NCI-H2227 treated with DMSO at 0.1 percent for 48 hours (cell line): ENCODE data around the gene EXOC8.
"Not testable (repeated sequence)": the region's sequence is repeated elsewhere in the genome, so short reads cannot be mapped to it uniquely, and the experiment has no call there.

ENCODE experiments used
- DNase-seq: peaks from one replicate; lab custom pipeline; 2025; lab: John Stamatoyannopoulos, UW

The EXOC8 gene

GRCh38 chr1:231351816-231352215 lies 14.2 kb upstream of the EXOC8 start:
- no peak for DNase-seq

DNA sequence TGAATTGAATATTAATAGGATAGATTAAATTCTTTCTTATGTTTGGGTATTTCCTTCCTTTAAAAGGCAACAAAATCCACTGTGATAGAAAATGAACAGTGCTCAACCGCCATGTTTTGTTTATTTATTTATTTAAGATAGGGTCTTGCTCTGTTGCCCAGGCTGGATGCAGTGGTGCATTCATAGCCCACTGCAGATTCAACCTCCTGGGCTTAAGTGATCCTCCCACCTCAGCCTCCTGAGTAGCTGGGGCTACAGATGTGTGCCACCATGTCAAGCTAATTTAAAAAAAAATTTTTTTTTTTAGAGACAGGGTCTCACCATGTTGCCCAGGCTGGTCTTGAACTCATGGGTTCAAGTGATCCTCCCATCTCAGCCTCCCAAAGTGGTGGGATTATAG lies 11.2 kb upstream of the EXOC8 start:
- DNase-seq = not testable (repeated sequence)

GRCh38 chr1:231348442-231348841 lies 10.8 kb upstream of the EXOC8 start:
- no peak for DNase-seq

- no peak for DNase-seq
Measured at GRCh38 chr1:231347961-231348360, 10.3 kb upstream of the EXOC8 start.

GRCh38 chr1:231340328-231341013 lies 2.8 kb upstream of the EXOC8 start:
- no peak for DNase-seq

DNA sequence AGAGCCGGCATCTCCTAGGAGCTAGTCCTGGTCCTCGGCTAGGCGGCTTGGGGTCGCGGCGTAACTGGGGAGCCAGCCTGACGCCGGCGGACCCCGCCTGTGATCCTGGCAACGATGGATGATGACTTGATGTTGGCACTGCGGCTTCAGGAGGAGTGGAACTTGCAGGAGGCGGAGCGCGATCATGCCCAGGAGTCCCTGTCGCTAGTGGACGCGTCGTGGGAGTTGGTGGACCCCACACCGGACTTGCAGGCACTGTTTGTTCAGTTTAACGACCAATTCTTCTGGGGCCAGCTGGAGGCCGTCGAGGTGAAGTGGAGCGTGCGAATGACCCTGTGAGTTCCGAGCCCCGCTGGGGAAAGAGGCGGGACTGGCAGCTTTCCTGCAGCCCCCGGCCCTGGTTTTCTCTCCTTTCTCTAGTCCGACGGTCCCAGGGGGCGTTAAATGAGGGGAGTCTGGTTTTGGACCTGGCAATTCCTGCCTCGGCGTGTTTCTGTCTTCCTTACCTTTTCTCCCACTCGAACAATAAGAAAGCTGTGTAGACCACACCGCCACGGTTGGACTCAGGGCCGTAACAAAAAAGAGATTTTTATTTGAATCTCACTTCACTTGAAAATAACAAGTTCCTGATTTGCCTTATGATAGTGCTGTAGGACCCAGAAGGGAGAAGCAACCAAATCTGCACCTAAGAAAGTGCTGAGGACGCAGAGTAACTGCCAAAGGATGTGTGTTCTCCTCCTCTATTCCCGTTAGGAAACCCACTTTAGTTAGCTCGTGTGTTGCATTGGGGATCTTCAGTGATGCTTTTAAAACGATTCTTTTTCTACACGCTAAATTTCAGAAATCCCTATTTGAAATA lies 847 bp upstream of the EXOC8 start, which contains the start of gene SPRTN:
SPRTN (plus strand) TSS at position 24 of the 859 bp plus-strand sequence; CDS start at position 115, 91 bp downstream.
- peak; percentile 20 for DNase-seq

GRCh38 chr1:231337043-231337471 lies 595 bp downstream of the EXOC8 start:
- no peak for DNase-seq

DNA sequence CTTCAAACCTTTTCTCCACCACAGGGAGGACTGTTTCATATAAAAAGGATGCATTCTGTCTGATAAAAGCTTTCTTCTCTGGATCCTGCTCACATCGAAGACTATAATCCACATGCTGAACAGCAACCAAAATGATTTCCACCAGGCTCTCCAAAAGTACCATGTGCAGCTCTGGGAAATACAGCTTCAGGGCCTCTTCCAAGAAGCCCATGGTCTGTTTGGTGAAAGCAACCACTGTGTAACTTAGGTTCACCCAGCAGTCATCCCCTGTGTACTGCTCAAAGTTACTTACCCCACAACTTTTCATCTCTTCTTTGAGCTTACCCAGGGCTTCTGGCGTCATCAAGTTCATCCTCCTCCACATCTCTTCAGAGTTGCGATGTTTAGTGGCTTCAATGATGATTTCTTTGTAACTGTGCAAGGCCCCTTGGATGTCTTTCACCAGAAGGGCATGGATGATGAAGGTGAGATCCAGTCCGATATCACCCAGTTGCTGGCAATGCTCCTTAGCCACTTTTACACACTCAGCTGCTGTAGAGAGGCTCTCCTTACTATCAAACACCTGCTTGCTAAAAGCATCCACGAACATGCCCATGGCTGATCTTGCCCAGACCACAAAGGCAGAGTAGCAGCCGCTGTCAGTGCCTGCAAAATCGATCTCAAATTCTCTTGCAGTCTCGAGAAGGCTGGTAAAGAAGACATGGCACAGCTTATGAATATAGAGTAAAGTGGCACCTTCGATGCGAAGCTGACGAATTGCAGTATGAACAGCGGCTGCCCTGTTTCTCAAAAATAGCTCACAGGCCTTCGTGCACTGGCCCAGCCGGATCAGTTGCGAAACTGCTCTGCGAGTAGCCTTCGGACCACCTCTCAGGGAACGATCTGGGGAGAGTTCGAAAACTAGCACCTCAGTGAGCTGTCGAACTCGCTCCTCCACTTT lies 1.7 kb downstream of the EXOC8 start:
- no peak for DNase-seq

GRCh38 chr1:231334952-231335351 lies 2.7 kb downstream of the EXOC8 start:
- no peak for DNase-seq

GRCh38 chr1:231334079-231334666 lies 3.5 kb downstream of the EXOC8 start:
- DNase-seq = no peak

DNA sequence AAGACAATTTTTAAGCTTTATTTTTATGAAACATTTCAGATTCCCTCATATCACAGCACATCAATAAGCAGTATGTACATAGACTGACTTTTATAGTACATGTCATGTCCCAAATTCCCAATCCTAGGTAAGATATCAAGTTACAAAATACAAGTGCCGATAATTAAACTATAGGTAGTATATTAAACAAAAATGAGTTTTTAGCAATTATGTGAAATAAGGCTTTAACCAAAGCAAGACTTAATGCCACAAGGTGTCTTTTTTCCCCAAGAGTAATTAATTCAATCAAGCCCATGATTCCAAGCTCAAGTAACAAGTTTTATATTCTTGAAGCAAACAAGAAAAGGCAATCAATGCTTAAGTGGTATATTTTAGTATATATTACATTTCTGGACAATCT lies 4.9 kb downstream of the EXOC8 start:
- DNase-seq = no peak

DNA sequence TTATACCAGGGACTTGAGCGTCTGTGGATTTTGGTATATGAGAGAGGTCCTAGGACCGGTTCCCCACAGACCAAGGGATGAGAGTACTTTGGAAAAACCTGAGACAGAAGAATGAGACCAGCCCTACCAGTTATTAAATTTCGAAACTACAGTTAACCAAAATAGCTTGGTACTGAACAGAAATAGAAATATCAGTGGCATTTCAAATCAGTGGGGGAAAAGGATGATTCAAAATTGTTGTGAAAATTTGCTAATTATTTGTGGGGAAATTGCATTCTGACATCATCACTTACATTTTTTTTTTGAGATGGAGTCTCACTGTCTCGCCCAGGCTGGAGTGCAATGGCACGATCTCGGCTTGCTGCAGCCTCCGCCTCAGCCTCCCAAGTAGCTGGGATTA lies 8.2 kb downstream of the EXOC8 start:
- DNase-seq = no peak

DNA sequence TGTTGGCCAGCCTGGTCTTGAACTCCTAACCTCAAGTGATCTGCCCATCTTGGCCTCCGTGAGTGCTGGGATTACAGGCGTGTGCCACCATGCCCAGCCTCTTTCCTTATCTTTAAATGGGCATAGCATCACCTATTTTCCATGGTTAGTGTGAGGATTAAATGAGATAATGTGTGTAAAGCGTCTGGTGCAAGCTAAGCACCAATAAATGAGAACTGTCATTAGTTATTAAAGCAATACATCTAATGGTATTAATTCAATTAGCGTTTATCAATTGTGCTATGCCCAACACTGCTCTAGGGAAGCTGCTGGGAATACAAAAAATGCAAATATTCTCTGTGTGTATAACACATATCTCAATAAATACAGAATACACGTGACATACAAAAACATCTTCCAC lies 10.0 kb downstream of the EXOC8 start:
- DNase-seq = no peak

DNA sequence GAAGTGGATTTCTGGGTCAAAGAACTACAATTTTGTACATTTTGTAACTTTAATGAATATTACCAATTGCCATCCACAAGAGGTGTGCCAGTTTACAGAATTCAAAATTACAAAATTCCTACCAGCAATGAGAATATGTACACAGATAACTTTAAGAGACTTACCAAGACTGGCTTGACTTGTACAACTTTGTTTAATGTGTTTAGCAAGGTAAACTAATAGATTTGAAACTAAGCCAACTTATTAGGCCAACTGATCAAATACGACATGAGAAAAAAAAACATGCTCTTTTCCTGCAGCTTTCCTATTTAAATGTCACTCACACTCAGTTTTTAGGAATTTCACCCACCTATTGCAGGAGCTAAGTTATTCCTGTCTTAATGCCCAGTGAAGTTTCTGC lies 11.4 kb downstream of the EXOC8 start:
- DNase-seq = no peak

GRCh38 chr1:231324660-231325059 lies 13.0 kb downstream of the EXOC8 start:
- no peak for DNase-seq

GRCh38 chr1:231322880-231323530 lies 14.6 kb downstream of the EXOC8 start:
- DNase-seq = no peak

DNA sequence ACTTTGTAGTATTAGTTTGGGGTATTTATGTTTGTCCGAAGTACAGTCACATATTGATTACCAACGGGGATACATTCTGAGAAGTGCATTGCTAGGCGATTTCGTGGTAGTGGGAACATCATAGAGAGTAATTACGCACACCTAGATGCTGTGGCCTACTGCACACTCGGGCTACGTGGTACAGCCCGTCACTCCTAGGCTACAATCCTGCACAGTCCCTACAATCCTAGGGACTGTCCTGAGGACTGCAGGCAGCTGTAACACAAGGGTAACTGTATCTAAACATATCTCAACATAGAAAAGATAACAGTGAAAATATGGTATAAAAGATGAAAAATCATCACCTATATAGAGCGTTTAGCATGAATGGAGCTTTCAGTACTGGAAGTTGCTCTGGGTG lies 18.6 kb downstream of the EXOC8 start:
- DNase-seq = no peak

GRCh38 chr1:231318568-231318967 lies 19.1 kb downstream of the EXOC8 start:
- no peak for DNase-seq

DNA sequence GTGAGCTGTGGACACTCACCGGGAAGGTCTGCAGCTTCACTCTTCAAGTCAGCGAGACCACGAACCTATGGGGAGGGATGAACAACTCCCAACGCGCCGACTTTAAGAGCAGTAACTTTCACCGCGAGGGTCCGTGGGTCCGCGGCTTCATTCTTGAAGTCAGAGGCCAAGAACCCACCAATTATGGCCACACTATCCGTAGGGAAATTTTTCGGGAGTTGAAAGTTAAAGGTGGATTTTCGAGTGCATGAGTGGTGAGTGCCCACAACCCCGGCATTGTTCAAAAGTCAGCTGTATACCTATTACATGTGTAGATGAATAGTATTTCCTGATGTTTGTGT lies 19.7 kb downstream of the EXOC8 start:
- no peak for DNase-seq

DNA sequence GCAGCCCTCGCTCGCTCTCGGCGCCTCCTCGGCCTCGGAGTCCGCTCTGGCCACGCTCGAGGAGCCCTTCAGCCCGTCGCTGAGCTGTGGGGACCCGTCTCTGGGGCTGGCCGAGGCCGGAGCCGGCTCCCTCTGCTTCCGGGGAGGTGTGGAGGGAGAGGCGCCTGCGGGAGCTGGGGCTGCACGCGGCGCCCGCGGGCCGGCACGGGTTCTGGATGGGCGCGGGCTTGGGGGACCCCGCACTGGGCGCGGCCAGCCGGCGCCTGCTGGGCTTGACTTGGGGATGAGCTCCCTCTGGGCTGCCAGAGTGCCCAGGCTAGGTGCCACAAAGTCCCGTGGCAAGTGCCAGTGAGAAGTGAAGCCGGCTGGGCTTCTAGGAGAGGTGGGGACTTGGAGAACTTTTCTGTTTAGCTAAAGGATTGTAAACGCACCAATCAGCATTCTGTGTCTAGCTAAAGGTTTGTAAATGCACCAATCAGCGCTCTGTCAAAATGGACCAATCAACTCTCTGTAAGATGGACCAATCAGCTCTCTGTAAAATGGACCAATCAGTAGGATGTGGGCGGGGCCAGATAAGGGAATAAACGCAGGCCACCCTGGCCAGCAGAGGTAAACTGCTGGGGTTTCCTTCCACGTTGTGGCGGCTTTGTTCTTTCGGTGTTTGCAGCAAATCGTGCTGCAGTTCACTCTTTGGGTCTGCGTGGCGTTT lies 20.2 kb downstream of the EXOC8 start:
- no peak for DNase-seq

DNA sequence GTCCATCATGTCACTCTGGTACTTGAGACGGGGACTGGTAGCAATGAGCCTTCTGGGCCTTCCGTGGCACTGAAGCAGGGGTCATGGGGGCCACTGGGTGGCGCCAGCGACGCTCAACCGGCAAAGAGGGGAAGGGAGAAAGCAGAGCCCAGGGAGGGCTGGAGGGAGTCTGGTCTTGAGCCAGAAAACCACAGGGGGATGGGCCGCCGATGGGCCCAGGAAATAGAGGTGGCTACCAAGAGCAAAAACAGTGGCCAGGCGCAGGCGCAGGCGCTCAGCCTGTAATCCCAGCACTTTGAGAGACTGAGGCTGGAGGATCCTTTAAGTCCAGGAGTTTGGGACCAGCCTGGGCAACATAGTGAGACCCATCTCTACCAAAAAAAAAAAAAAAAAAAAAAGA lies 21.8 kb downstream of the EXOC8 start:
- DNase-seq = no peak
